B cell (primary cell): ENCODE data around the gene LRRC61. TPM values are rescaled to one million over a fixed set of nuclear protein-coding genes. Genes with fewer than 3 reads are reported as not detected.

Experiments used
- ATAC-seq: fragments of 200-7000 bp; cut with Tn5 transposase; one replicate; pipeline ENCODE4 v1.10.0; 2021; ENCODE audit warnings: low read depth, mild to moderate bottlenecking, moderate number of reproducible peaks, moderate library complexity
- CTCF ChIA-PET: fragments of 350-600 bp; sonication (Branson Sonifier 250); formaldehyde crosslinking; loops from one replicate; lab custom pipeline; 2021; ENCODE audit warnings: antibody characterized with exemption, inconsistent platforms; lab: Charles Lee
- POLR2A ChIA-PET: fragments of 350-600 bp; sonication (Branson Sonifier 250); formaldehyde crosslinking; loops from one replicate; lab custom pipeline; 2021; ENCODE audit warnings: antibody characterized with exemption; lab: Charles Lee
- DNase-seq: peaks from one replicate; pipeline ENCODE4 v3.0.0; 2013
- H2AFZ ChIP-seq: 2 replicates; pipeline ENCODE4 v1.6.1; 2012; ENCODE audit warnings: mild to moderate bottlenecking, low read depth, low read length; ENCODE audit not compliant: insufficient read depth, poor library complexity, severe bottlenecking
- H3K27ac ChIP-seq, 2 donors: 1 replicate in 1 of 2; 2 replicates in 1 of 2; pipeline ENCODE4 v1.5.1; 2012 to 2013; ENCODE audit warnings: low read length in 2 of 2, mild to moderate bottlenecking in 2 of 2, moderate library complexity in 1 of 2
- H3K27me3 ChIP-seq, 4 experiments: fragments of 200-600 bp in 1 of 4; sonication (generic) in 1 of 4; replicated peaks in 1 of 4; 1 replicate in 2 of 4; 2 replicates in 2 of 4; pipeline versions ENCODE4 v1.6.1 to v1.7.0; 2013 to 2016; ENCODE audit warnings: low read length in 3 of 4, mild to moderate bottlenecking in 2 of 4, mixed read lengths in 1 of 4, moderate library complexity in 1 of 4; ENCODE audit not compliant: insufficient read depth in 4 of 4, control insufficient read depth in 3 of 4; ENCODE audit errors: control extremely low read depth in 1 of 4
- H3K36me3 ChIP-seq, 2 experiments: replicated peaks in 1 of 2; 1 replicate in 1 of 2; 2 replicates in 1 of 2; pipeline versions ENCODE4 v1.6.1 to v1.7.1; 2013; ENCODE audit warnings: low read length in 1 of 2; ENCODE audit not compliant: insufficient read depth in 2 of 2, control insufficient read depth in 1 of 2; ENCODE audit errors: control extremely low read depth in 1 of 2, extremely low read depth in 1 of 2
- H3K4me1 ChIP-seq, 2 donors: fragments of 200-600 bp in 1 of 2; sonication (generic) in 1 of 2; 1 replicate in 1 of 2; 2 replicates in 1 of 2; pipeline versions ENCODE4 v1.5.1 to v1.6.1; 2013 to 2017; ENCODE audit warnings: low read length in 2 of 2; ENCODE audit not compliant: control insufficient read depth in 2 of 2, insufficient read depth in 2 of 2
- H3K4me2 ChIP-seq: replicated peaks from 2 replicates; pipeline ENCODE3; 2012; ENCODE audit warnings: mild to moderate bottlenecking, low read depth, low read length; ENCODE audit not compliant: poor library complexity, severe bottlenecking
- H3K4me3 ChIP-seq, 5 experiments: fragments of 200-600 bp in 1 of 5; sonication (generic) in 1 of 5; 1 replicate in 3 of 5; 2 replicates in 2 of 5; pipeline versions ENCODE4 v1.5.1 to v1.7.0; 2011 to 2016; ENCODE audit warnings: low read length in 4 of 5, mild to moderate bottlenecking in 4 of 5, low read depth in 2 of 5, control low read depth in 1 of 5, moderate library complexity in 1 of 5; ENCODE audit not compliant: insufficient read depth in 1 of 5; ENCODE audit errors: control extremely low read depth in 1 of 5, extremely low read depth in 1 of 5
- H3K79me2 ChIP-seq: fragments of 200-600 bp; sonication (generic); one replicate; pipeline ENCODE4 v1.6.0; 2016; ENCODE audit warnings: low read length; ENCODE audit not compliant: control insufficient read depth, insufficient read depth
- H3K9ac ChIP-seq: fragments of 200-600 bp; sonication (generic); 2 replicates; pipeline ENCODE4 v1.6.1; 2017; ENCODE audit warnings: mild to moderate bottlenecking, low read length, moderate library complexity
- H3K9me3 ChIP-seq, 3 donors: one replicate each; pipeline versions ENCODE4 v1.6.1 to v1.7.1; 2013; ENCODE audit warnings: low read length in 2 of 3; ENCODE audit not compliant: control insufficient read depth in 2 of 3, insufficient read depth in 1 of 3; ENCODE audit errors: control extremely low read depth in 1 of 3
- H4K20me1 ChIP-seq: 2 replicates; pipeline ENCODE4 v1.6.0; 2012; ENCODE audit warnings: mild to moderate bottlenecking, low read length; ENCODE audit not compliant: insufficient read depth, control insufficient read depth, poor library complexity, severe bottlenecking
- H3K27ac Mint-ChIP-seq: one replicate; pipeline ENCODE4 v1.8.0; 2021; ENCODE audit warnings: mixed read lengths
- H3K27me3 Mint-ChIP-seq: one replicate; pipeline ENCODE4 v1.8.0; 2021; ENCODE audit warnings: mixed read lengths
- H3K4me1 Mint-ChIP-seq: one replicate; pipeline ENCODE4 v1.8.0; 2021; ENCODE audit warnings: mixed read lengths
- H3K4me3 Mint-ChIP-seq: one replicate; pipeline ENCODE4 v1.8.0; 2021; ENCODE audit warnings: mixed read lengths
- H3K9me3 Mint-ChIP-seq: one replicate; pipeline ENCODE4 v1.8.0; 2022; ENCODE audit warnings: mixed read lengths; ENCODE audit not compliant: insufficient read depth
- EZH2 ChIP-seq: IDR thresholded peaks from 2 replicates; pipeline ENCODE4 v1.6.1; 2012; ENCODE audit warnings: borderline replicate concordance, low read depth, mild to moderate bottlenecking, moderate library complexity, low read length; ENCODE audit not compliant: insufficient read depth, poor library complexity, severe bottlenecking
- WGBS: methylation state at CpG from one replicate; pipeline ENCODE4 v1.1.5; 2013; ENCODE audit warnings: missing lambda C conversion rate; ENCODE audit not compliant: insufficient coverage; 5-methylcytosine and 5-hydroxymethylcytosine counted together
- intact Hi-C: fragments of 100-400 bp; cut with micrococcal nuclease; formaldehyde crosslinking; loops from one replicate; pipeline ENCODE4 v1.10.0; 2022
- polyA plus RNA-seq: library from polyadenylated mRNA; depleted of rRNA; stranded (reverse); fragments of >200 nt; gene quantifications from 2 replicates; pipeline ENCODE4 v1.2.3, GENCODE V29; 2012
- total RNA-seq, 2 donors: library from RNA; stranded (reverse); fragments of 120-200 nt in 1 of 2; gene quantifications; 1 replicate in 1 of 2; 2 replicates in 1 of 2; pipeline versions ENCODE4 v1.2.3 to v1.2.4, GENCODE V29; 2013 to 2022
- TF ChIP-seq, protein P1 (sequence below): fragments of 200-600 bp; IDR thresholded peaks from one replicate; pipeline ENCODE4 v1.8.0; 2022; ENCODE audit warnings: antibody characterized with exemption, mild to moderate bottlenecking

The LRRC61 gene
- total and polyA plus RNA-seq, 2 donors (not counting 1 experiment from before 2014, with no cell fraction given): 12.8 to 12.9 TPM

DNA sequence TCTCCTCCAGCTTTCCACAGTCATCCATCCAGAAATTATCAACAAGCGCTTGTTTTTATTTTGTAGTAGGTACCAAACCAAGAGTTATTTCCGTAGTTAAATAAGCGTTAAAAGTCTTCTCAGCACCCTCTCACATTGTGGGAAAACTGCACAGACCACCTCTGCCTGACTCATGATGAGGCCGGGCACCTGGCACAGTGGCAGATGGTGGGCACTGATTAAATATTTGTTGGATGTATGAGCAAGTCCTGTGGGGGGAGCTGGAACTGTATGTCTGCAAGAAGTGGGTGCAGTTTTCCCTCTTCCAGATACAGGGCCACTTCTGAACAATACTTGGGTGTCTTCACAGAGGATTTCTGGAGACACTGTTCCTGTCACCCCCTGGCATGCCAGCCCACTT, 40.2 kb downstream of the LRRC61 start:
- DNase-seq (no peak), ATAC-seq (no peak)
- POLR2A ChIA-PET: interaction anchor here (0.6 to 1.1 kb wide), 3 partner anchors 17 to 43 kb away, joined by 3 to 5 read pairs (median 5); a partner anchor contains a TSS
- H3K79me2 ChIP-seq: no peaks in the 10 kb centered on the region
- H3K9me3 ChIP-seq: no peaks in the 10 kb centered on the region
- Mint-ChIP-seq H3K4me3 (peak overlapping the region; percentile 11), H3K27me3 (no peaks in the 10 kb centered on the region), H3K4me1 (peaks cover 57% of the 10 kb centered on the region), H3K27ac (peak overlapping the region; percentile 47), H3K9me3 (no peaks in the 10 kb centered on the region)
- no peak overlapping the region for H3K9ac ChIP-seq
- H3K27ac ChIP-seq: peak overlapping the region in 1 of 2 donors; percentile 98
- CTCF ChIA-PET: interaction anchor here (0.6 to 1.0 kb wide), 2 partner anchors 9 to 42 kb away, joined by 3 read pairs; a partner anchor contains a TSS
- no peak overlapping the region for H2AFZ ChIP-seq
- H3K4me2 ChIP-seq: peak overlapping the region; percentile 52
- no peaks in the 10 kb centered on the region for H3K36me3 ChIP-seq
- H4K20me1 ChIP-seq: no peaks in the 10 kb centered on the region
- intact Hi-C loops: loop anchor here (10.0 kb wide), 1 partner anchor 661 kb away; the partner anchor contains the start of genes ABCB8 and ATG9B
- no peak overlapping the region for H3K4me3 ChIP-seq
- no peaks in the 10 kb centered on the region for H3K27me3 ChIP-seq
- no peak for TF ChIP-seq EZH2
- TF ChIP-seq, protein P1, sequence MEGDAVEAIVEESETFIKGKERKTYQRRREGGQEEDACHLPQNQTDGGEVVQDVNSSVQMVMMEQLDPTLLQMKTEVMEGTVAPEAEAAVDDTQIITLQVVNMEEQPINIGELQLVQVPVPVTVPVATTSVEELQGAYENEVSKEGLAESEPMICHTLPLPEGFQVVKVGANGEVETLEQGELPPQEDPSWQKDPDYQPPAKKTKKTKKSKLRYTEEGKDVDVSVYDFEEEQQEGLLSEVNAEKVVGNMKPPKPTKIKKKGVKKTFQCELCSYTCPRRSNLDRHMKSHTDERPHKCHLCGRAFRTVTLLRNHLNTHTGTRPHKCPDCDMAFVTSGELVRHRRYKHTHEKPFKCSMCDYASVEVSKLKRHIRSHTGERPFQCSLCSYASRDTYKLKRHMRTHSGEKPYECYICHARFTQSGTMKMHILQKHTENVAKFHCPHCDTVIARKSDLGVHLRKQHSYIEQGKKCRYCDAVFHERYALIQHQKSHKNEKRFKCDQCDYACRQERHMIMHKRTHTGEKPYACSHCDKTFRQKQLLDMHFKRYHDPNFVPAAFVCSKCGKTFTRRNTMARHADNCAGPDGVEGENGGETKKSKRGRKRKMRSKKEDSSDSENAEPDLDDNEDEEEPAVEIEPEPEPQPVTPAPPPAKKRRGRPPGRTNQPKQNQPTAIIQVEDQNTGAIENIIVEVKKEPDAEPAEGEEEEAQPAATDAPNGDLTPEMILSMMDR: no peak
- H3K4me1 ChIP-seq: peaks cover 52 to 54% of the 10 kb centered on the region in 2 donors
- 40% methylated on average over 1 of the region's 4 CpGs for WGBS

DNA sequence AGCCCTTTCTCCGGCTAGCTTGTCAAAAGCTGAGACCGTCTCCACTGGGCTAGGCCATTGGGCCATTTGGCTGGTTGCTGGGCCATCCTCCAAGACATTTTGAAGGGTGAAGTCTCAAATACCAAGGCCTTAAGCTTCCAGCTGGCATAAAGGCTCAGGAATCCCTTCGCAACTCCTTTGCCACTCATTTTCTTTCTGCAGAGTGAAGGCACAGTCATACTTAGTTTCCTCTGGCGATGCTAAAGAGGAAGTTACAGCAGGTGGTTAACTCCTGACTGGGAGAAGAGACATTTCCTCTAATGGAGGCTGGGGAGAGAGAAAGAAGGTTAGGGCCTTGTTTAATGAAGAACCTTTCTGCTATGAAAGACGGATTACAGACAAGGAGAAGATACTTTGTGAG, 40.7 kb downstream of the LRRC61 start:
- Histone ChIP-seq H3K27me3 (no peaks in the 10 kb centered on the region), H2AFZ (no peak overlapping the region), H3K79me2 (peaks cover under 1% of the 10 kb centered on the region), H3K27ac (peak overlapping the region; percentile 61 to 98), H4K20me1 (no peaks in the 10 kb centered on the region), H3K9me3 (no peaks in the 10 kb centered on the region), H3K36me3 (no peaks in the 10 kb centered on the region), H3K4me3 (no peak overlapping the region), H3K4me2 (peak overlapping the region; percentile 52), H3K4me1 (peaks cover 52 to 54% of the 10 kb centered on the region in 2 donors), H3K9ac (no peak overlapping the region)
- DNase-seq: peak; percentile 74
- Mint-ChIP-seq H3K27me3 (no peaks in the 10 kb centered on the region), H3K27ac (peak overlapping the region; percentile 85), H3K4me1 (peaks cover 56% of the 10 kb centered on the region), H3K9me3 (no peaks in the 10 kb centered on the region), H3K4me3 (peak overlapping the region; percentile 16)
- ChIA-PET POLR2A (interaction anchor here (0.6 to 1.1 kb wide), 3 partner anchors 18 to 42 kb away, joined by 3 to 5 read pairs (median 5); a partner anchor contains a TSS), CTCF (no interaction called here)
- 33% methylated on average over 4 of the region's 5 CpGs for WGBS
- intact Hi-C loops: loop anchor here (1.0 to 10.0 kb wide), 3 partner anchors 15 to 661 kb away; partner anchors contain the start of genes ABCB8, ATG9B and ZNF775
- TF ChIP-seq, protein P1: no peak
- TF ChIP-seq EZH2: no peak
- ATAC-seq: no peak
